Endothelial cell of umbilical vein (primary cell): ENCODE measurements around the gene EPS15. TPM values are rescaled to one million over a fixed set of nuclear protein-coding genes. Genes with fewer than 3 reads are reported as not detected.

Source experiments
- BruUV-seq: library from RNA; stranded (reverse); fragments of 400-500 nt; replicated peaks from 2 replicates; lab custom pipeline; 2021; lab: Mats Ljungman, UMichigan
- CTCF ChIA-PET: fragments of 300-600, 350-600 bp; sonication (Branson Sonifier 250); formaldehyde crosslinking; loops from one replicate; lab custom pipeline; 2021; ENCODE audit warnings: antibody characterized with exemption, inconsistent platforms; lab: Charles Lee
- POLR2A ChIA-PET: fragments of 300-600, 350-600 bp; sonication (Branson Sonifier 250); formaldehyde crosslinking; loops from one replicate; lab custom pipeline; 2021; ENCODE audit warnings: antibody characterized with exemption, inconsistent platforms; lab: Charles Lee
- DNase-seq: peaks from one replicate; pipeline ENCODE4 v3.0.0-alpha.2; 2011; ENCODE audit warnings: low read depth, low spot score
- FAIRE-seq: peaks from 2 replicates; lab custom pipeline; 2011; peaks lifted over from hg19 to GRCh38; lab: Jason Lieb, UNC
- H2AFZ ChIP-seq: 2 replicates; pipeline ENCODE4 v1.6.0; 2012; ENCODE audit warnings: low read depth, low read length, control low read depth, inconsistent platforms
- H3K27ac ChIP-seq: 2 replicates; pipeline ENCODE4 v1.5.1; 2011; ENCODE audit warnings: low read depth, mild to moderate bottlenecking, control low read depth, low read length, moderate library complexity; ENCODE audit not compliant: insufficient read depth
- H3K27me3 ChIP-seq, 2 experiments: 2 replicates each; pipeline versions ENCODE4 v1.6.0 to v1.6.1; 2011; ENCODE audit warnings: low read length in 2 of 2, mixed read lengths in 1 of 2; ENCODE audit not compliant: control insufficient read depth in 2 of 2, insufficient read depth in 2 of 2
- H3K36me3 ChIP-seq, 2 experiments: 2 replicates in 1 of 2; 3 replicates in 1 of 2; pipeline ENCODE4 v1.5.1; 2011; ENCODE audit warnings: low read length in 2 of 2, mild to moderate bottlenecking in 1 of 2, moderate library complexity in 1 of 2; ENCODE audit not compliant: control insufficient read depth in 2 of 2, insufficient read depth in 2 of 2; ENCODE audit errors: extremely low read depth in 1 of 2
- H3K4me1 ChIP-seq: 3 replicates; pipeline ENCODE4 v1.5.1; 2011; ENCODE audit warnings: mild to moderate bottlenecking, low read length; ENCODE audit not compliant: control insufficient read depth, insufficient read depth; ENCODE audit errors: extremely low read depth
- H3K4me2 ChIP-seq: 2 replicates; pipeline ENCODE4 v1.6.1; 2011; ENCODE audit warnings: low read length, control low read depth, mixed read lengths; ENCODE audit not compliant: insufficient read depth
- H3K4me3 ChIP-seq, 3 experiments: fragments of 200-600 bp in 1 of 3; sonication (generic), shearing (Covaris generic) in 1 of 3; replicated peaks in 1 of 3; 2 replicates each; pipeline ENCODE4 v1.5.1; 2011 to 2016; ENCODE audit warnings: control low read depth in 3 of 3, low read length in 3 of 3, mild to moderate bottlenecking in 2 of 3, inconsistent platforms in 1 of 3, low read depth in 1 of 3, moderate library complexity in 1 of 3; ENCODE audit not compliant: insufficient read depth in 1 of 3
- H3K79me2 ChIP-seq: 2 replicates; pipeline ENCODE4 v1.6.0; 2012; ENCODE audit warnings: low read length, inconsistent platforms; ENCODE audit not compliant: control insufficient read depth, insufficient read depth
- H3K9ac ChIP-seq: replicated peaks from 2 replicates; pipeline ENCODE3; 2011; ENCODE audit warnings: low read length, control low read depth; ENCODE audit not compliant: insufficient read depth; ENCODE audit errors: extremely low read depth
- H3K9me1 ChIP-seq: replicated peaks from 3 replicates; pipeline ENCODE4 v1.6.0; 2011; ENCODE audit warnings: mild to moderate bottlenecking, low read length; ENCODE audit not compliant: control insufficient read depth, insufficient read depth; ENCODE audit errors: extremely low read depth
- H3K9me3 ChIP-seq: replicated peaks from 2 replicates; pipeline ENCODE4 v1.5.1; 2012; ENCODE audit warnings: low read length, inconsistent platforms; ENCODE audit not compliant: control insufficient read depth, insufficient read depth
- H4K20me1 ChIP-seq: replicated peaks from 2 replicates; pipeline ENCODE3; 2011; ENCODE audit warnings: mild to moderate bottlenecking, low read length; ENCODE audit not compliant: control insufficient read depth, insufficient read depth; ENCODE audit errors: extremely low read depth
- EZH2 ChIP-seq: IDR thresholded peaks from 2 replicates; pipeline ENCODE4 v1.6.1; 2012; ENCODE audit warnings: borderline replicate concordance, low read depth, mild to moderate bottlenecking, moderate library complexity, low read length, inconsistent platforms; ENCODE audit not compliant: severe bottlenecking
- FOS ChIP-seq: IDR thresholded peaks from 2 replicates; pipeline ENCODE4 v1.6.1; 2011; ENCODE audit warnings: mild to moderate bottlenecking, low read length, moderate library complexity, borderline replicate concordance; ENCODE audit not compliant: insufficient read depth
- GATA2 ChIP-seq: IDR thresholded peaks from 2 replicates; pipeline ENCODE4 v1.7.0; 2011; ENCODE audit warnings: low read depth, mild to moderate bottlenecking, moderate library complexity, mixed read lengths, low read length; ENCODE audit not compliant: insufficient read length, insufficient read depth
- JUN ChIP-seq: IDR thresholded peaks from 2 replicates; pipeline ENCODE4 v1.6.1; 2011; ENCODE audit warnings: borderline replicate concordance, low read depth; ENCODE audit not compliant: insufficient read length, insufficient read depth
- MAX ChIP-seq: IDR thresholded peaks from 2 replicates; pipeline ENCODE4 v1.6.1; 2011; ENCODE audit not compliant: insufficient read depth, insufficient read length
- MYC ChIP-seq: IDR thresholded peaks from one replicate; pipeline ENCODE4 v1.6.1; 2011; ENCODE audit warnings: mild to moderate bottlenecking, low read depth, low read length
- POLR2A ChIP-seq: IDR thresholded peaks from 2 replicates; pipeline ENCODE4 v1.6.1; 2012; ENCODE audit warnings: low read depth, mild to moderate bottlenecking, control low read depth, low read length
- POLR2AphosphoS5 ChIP-seq: IDR thresholded peaks from 2 replicates; pipeline ENCODE4 v1.6.1; 2012; ENCODE audit warnings: low read depth, mild to moderate bottlenecking, control low read depth, low read length, moderate library complexity; ENCODE audit not compliant: insufficient read depth
- dilution Hi-C: fragments of 300-500 bp; cut with MboI; formaldehyde crosslinking; loops from one replicate; pipeline ENCODE4 v1.15.0; 2019; ENCODE audit warnings: low sequenced_read_pairs; ENCODE audit not compliant: extremely low pct_ligation_motif_present
- intact Hi-C: fragments of 100-400 bp; cut with micrococcal nuclease; formaldehyde crosslinking; loops from one replicate; pipeline ENCODE4 v1.10.0; 2022
- polyA plus RNA-seq, 4 experiments: library from polyadenylated mRNA; depleted of rRNA in 3 of 4; stranded (reverse) in 3 of 4; unstranded in 1 of 4; fragments of >200 nt; gene quantifications; 2 replicates each; pipeline versions ENCODE4 v1.2.1 to v1.2.3, GENCODE V29; 2011 to 2012; ENCODE audit warnings: missing spikeins in 1 of 4
- total RNA-seq: library from RNA; stranded (reverse); gene quantifications from 2 replicates; pipeline ENCODE4 v1.2.3, GENCODE V29; 2021
- TF ChIP-seq, protein P1 (sequence below), 2 donors: IDR thresholded peaks; 1 replicate in 1 of 2; 2 replicates in 1 of 2; pipeline ENCODE4 v1.5.1; 2011; ENCODE audit warnings: low read length in 2 of 2, mild to moderate bottlenecking in 2 of 2, moderate library complexity in 2 of 2, control low read depth in 1 of 2, inconsistent platforms in 1 of 2, low read depth in 1 of 2; ENCODE audit not compliant: insufficient read depth in 1 of 2; ENCODE audit errors: extremely low read depth in 1 of 2

Gene EPS15
- total and polyA plus RNA-seq, 2 donors (not counting 3 experiments of a cell fraction or from before 2014, with no cell fraction given): 15.4 to 44.8 TPM

GRCh38 chr1:51464828-51465227, 54.2 kb downstream of the EPS15 start:
- Histone ChIP-seq H3K36me3 (peaks cover 2 to 4% of the 10 kb centered on the region in 2 experiments), H3K27me3 (no peaks in the 10 kb centered on the region), H3K9ac (no peak overlapping the region), H3K9me1 (no peaks in the 10 kb centered on the region), H3K9me3 (no peaks in the 10 kb centered on the region), H4K20me1 (no peaks in the 10 kb centered on the region), H3K4me3 (no peak overlapping the region), H3K79me2 (no peaks in the 10 kb centered on the region), H3K27ac (no peak overlapping the region), H3K4me1 (no peaks in the 10 kb centered on the region), H3K4me2 (no peak overlapping the region), H2AFZ (no peak overlapping the region)
- DNase-seq (no peak), FAIRE-seq (no peak)
- BruUV-seq: no TSS peak
- intact Hi-C loops (no loop called here), dilution Hi-C loops (no loop called here)
- ChIA-PET CTCF (no interaction called here), POLR2A (no interaction called here)
- TF ChIP-seq POLR2A (no peak), MAX (no peak), MYC (no peak), EZH2 (no peak), GATA2 (no peak), FOS (no peak), POLR2AphosphoS5 (no peak), JUN (no peak)
- TF ChIP-seq, protein P1, sequence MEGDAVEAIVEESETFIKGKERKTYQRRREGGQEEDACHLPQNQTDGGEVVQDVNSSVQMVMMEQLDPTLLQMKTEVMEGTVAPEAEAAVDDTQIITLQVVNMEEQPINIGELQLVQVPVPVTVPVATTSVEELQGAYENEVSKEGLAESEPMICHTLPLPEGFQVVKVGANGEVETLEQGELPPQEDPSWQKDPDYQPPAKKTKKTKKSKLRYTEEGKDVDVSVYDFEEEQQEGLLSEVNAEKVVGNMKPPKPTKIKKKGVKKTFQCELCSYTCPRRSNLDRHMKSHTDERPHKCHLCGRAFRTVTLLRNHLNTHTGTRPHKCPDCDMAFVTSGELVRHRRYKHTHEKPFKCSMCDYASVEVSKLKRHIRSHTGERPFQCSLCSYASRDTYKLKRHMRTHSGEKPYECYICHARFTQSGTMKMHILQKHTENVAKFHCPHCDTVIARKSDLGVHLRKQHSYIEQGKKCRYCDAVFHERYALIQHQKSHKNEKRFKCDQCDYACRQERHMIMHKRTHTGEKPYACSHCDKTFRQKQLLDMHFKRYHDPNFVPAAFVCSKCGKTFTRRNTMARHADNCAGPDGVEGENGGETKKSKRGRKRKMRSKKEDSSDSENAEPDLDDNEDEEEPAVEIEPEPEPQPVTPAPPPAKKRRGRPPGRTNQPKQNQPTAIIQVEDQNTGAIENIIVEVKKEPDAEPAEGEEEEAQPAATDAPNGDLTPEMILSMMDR (IDR thresholded peaks at IDR 0.05; ENCODE audit: extremely low read depth in 1 of 2, insufficient read depth in 1 of 2, low read depth in 1 of 2, low read length in 2 of 2): no peak
